GM23248 (cell line): Measurements from ENCODE around the gene CHAF1A.

Experiments
- EZH2 ChIP-seq: fragments of 200-600 bp; sonication (generic); IDR thresholded peaks from 2 replicates; pipeline ENCODE4 v1.6.1; 2018; ENCODE audit warnings: antibody characterized with exemption, mild to moderate bottlenecking; ENCODE audit not compliant: insufficient read depth, poor library complexity, severe bottlenecking
- EZH2phosphoT487 ChIP-seq: fragments of 200-600 bp; sonication (generic); IDR thresholded peaks from 2 replicates; pipeline ENCODE4 v1.6.1; 2018; ENCODE audit warnings: antibody characterized with exemption, moderate library complexity, mild to moderate bottlenecking, low read depth; ENCODE audit not compliant: insufficient read depth

DNA sequence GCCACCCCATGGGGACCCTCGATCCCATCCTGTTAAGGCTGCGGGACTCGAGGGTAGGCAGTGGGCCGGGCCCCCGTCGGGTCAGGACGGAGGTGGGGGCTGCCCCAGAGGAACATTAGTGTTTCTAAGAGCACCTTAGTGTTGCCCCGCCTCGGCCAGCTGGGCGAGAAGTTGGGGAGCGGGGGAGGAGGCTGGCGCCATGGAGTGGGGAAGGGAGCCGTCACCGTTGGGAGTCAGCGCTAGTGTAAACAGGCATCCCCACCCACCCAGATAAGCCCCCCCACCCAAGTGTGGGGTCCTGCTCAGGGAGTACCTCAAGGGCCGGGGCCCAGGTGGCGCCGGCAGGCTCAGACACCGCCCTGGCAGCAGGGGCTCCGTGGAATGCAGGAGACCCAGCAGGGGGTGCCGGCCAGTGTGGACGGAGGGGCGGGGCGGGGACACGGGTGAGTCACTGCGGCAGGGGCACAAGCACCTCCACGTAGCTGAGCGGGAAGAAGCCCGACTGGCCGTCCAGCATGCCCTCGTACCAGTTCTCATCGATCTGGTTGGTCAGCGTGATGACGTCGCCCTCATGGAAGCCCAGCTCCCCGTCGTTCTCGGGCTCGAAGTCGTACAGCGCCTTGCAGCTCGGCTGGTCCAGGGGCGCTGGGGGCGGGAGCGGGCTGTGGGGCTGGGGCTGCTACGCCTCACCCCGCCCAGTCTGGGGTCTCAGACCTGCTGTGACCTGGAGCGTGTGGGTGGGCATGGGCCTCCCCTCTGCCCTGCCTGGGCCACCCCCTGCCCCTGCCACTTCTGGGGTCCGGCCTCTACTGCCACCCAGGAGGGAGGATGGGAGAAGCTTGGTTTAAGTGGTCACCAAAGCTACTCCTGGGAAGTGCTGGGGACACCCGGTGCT, 41.0 kb upstream of the CHAF1A start:
- TF ChIP-seq EZH2phosphoT487, result no peak
- TF ChIP-seq EZH2, result no peak
